ENCODE data around the gene CEP55. TPM values are rescaled to one million over a fixed set of nuclear protein-coding genes. Genes with fewer than 3 reads are reported as not detected.
A peak's percentile ranks its signal among the peaks of the same experiment; 100 is the strongest.

CEP55 gene
- polyA plus RNA-seq, 2 of the 4 experiments (the other 2 are of a cell fraction): 52.4 to 87.0 TPM

GRCh38 chr10:93482145-93482834 is 14.1 kb upstream of the CEP55 start, which contains the start of gene MYOF:
MYOF (minus strand) TSS chr10:93482334; CDS start chr10:93482194, 140 bp downstream.
- ATAC-seq (peak; percentile 84 to 93), FAIRE-seq (peak; percentile 63), DNase-seq (ENCODE audit: low read depth in 1 of 2, low spot score in 1 of 2) (peak; percentile 87 to 91)
- Histone ChIP-seq H3K27ac (peak within 1 kb of the TSS; percentile 93), H3K4me1 (peaks cover 30% of the 10 kb centered on the region), H3K4me3 (peak within 1 kb of the TSS; percentile 61), H3K9me3 (no peaks in the 10 kb centered on the region), H3K4me2 (peak within 1 kb of the TSS; percentile 80)
- under 1% methylated on average over 27 of the region's 27 CpGs for WGBS (ENCODE audit: missing lambda C conversion rate)
- POLR2A ChIA-PET: interaction anchor here (0.5 to 5.7 kb wide), 14 partner anchors 9 to 595 kb away, joined by 3 to 114 read pairs (median 8); partner anchors contain the start of gene CEP55
- CTCF ChIA-PET: interaction anchor here (0.5 to 41.4 kb wide), 37 partner anchors 10 to 597 kb away, joined by 3 to 924 read pairs (median 8); partner anchors contain the start of gene CEP55
- TF ChIP-seq ZNF302 (CRISPR knock-in tag; IDR thresholded peaks at IDR 0.05) (no peak), HOXA7 (CRISPR knock-in tag; IDR thresholded peaks at IDR 0.05) (no peak), POLR2A (IDR thresholded peaks at IDR 0.05; ENCODE audit: low read length) (peak; percentile 68), RARB (CRISPR knock-in tag; IDR thresholded peaks at IDR 0.05) (0 out of 2 replicates have a peak, but pooled peaks have one; percentile 12), TP53 (CRISPR knock-in tag; IDR thresholded peaks at IDR 0.05) (peak; percentile 82; the same call in 1 of the 2 replicates), KDM5A (IDR thresholded peaks at IDR 0.05) (no peak), RAD21 (conservative IDR thresholded peaks at IDR 0.05 in 1 of 2, IDR thresholded peaks at IDR 0.05 in 1 of 2) (peak; percentile 85 to 90), KDM1A (IDR thresholded peaks at IDR 0.05; ENCODE audit: low read depth) (no peak), JUN (IDR thresholded peaks at IDR 0.05) (peak; percentile 37 to 55; a peak in 3 of 5 replicates), CHD2 (IDR thresholded peaks at IDR 0.05; ENCODE audit: low read length, partially characterized antibody) (no peak), ZC3H11A (IDR thresholded peaks at IDR 0.05) (no peak), RCOR1 (IDR thresholded peaks at IDR 0.05; ENCODE audit: low read depth, low read length) (no peak), CTCF (IDR thresholded peaks at IDR 0.05) (peak; percentile 63), EHF (CRISPR knock-in tag; IDR thresholded peaks at IDR 0.05) (no peak), SMC3 (IDR thresholded peaks at IDR 0.05) (peak; percentile 84), BCL3 (IDR thresholded peaks at IDR 0.05) (0 out of 3 replicates have a peak, but pooled peaks have one; percentile 7), ZFP36 (IDR thresholded peaks at IDR 0.05; ENCODE audit: borderline replicate concordance, partially characterized antibody) (no peak), FOXS1 (CRISPR knock-in tag; IDR thresholded peaks at IDR 0.05) (peak; percentile 38; the same call in 1 of the 2 replicates), HDAC2 (IDR thresholded peaks at IDR 0.05) (no peak), FOSB (CRISPR knock-in tag; IDR thresholded peaks at IDR 0.05) (peak; percentile 62; the same call in 1 of the 2 replicates), NFE2L2 (conservative IDR thresholded peaks at IDR 0.05; ENCODE audit: low read length) (no peak), RNF2 (IDR thresholded peaks at IDR 0.05; ENCODE audit: borderline replicate concordance, low read depth) (no peak), EHMT2 (IDR thresholded peaks at IDR 0.05; ENCODE audit: low read depth) (no peak), USF2 (IDR thresholded peaks at IDR 0.05) (no peak), HOXB5 (CRISPR knock-in tag; IDR thresholded peaks at IDR 0.05) (no peak), ATOH8 (CRISPR knock-in tag; IDR thresholded peaks at IDR 0.05; ENCODE audit: low read depth) (no peak), CBX8 (IDR thresholded peaks at IDR 0.05) (no peak), EP300 (IDR thresholded peaks at IDR 0.05) (no peak), HEYL (CRISPR knock-in tag; IDR thresholded peaks at IDR 0.05) (no peak), GATA3 (IDR thresholded peaks at IDR 0.05; ENCODE audit: borderline replicate concordance) (peak; percentile 34; the same call in 1 of the 2 replicates), MYC (IDR thresholded peaks at IDR 0.05; ENCODE audit: borderline replicate concordance, low read length) (0 out of 2 replicates have a peak, but pooled peaks have one; percentile 24), PBX3 (IDR thresholded peaks at IDR 0.05) (no peak), CBX2 (IDR thresholded peaks at IDR 0.05; ENCODE audit: borderline replicate concordance, low read depth) (no peak), FOSL2 (IDR thresholded peaks at IDR 0.05) (no peak), FOSL2 (CRISPR knock-in tag; IDR thresholded peaks at IDR 0.05) (peak; percentile 80), POLR2AphosphoS2 (conservative IDR thresholded peaks at IDR 0.05; ENCODE audit: low read length) (no peak)
